ENCODE data around the gene ZAP70.
A peak's percentile ranks its signal among the peaks of the same experiment; 100 is the strongest.

ZAP70 gene

DNA sequence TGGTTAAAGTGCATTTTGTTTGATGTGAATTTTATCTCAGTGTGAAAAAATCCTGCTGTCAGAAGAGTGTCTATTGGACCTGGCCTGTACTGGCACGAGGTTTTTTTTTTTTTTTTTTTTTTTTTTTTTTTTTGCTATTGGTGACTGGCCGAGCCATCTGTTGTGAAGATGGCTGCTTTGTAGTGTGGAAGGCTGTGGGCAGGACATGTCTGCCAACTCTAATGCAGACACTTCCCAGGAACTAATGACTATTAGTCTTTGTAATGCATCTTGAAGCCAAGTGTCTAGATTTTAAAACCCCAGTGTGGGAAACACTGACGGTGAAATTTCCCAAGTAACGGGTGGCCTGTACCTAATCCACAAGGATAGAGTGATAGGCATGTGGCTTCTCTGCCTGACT, 34.3 kb downstream of the ZAP70 start:
- peaks cover 18% of the 10 kb centered on the region for H3K36me3 Mint-ChIP-seq (ENCODE audit: insufficient read depth)
- no peaks in the 10 kb centered on the region for H3K27me3 Mint-ChIP-seq
- no peaks in the 10 kb centered on the region for H3K9me3 Mint-ChIP-seq
- DNase-seq (no peak), ATAC-seq (replicated peaks) (no peak)
- peak overlapping the region; percentile 17 to 51 for H3K4me3 Mint-ChIP-seq
- H3K4me1 Mint-ChIP-seq (ENCODE audit: low read depth in 2 of 2), result peaks cover 49 to 60% of the 10 kb centered on the region in 2 donors
- peak overlapping the region; percentile 5 to 82 for H3K27ac Mint-ChIP-seq

DNA sequence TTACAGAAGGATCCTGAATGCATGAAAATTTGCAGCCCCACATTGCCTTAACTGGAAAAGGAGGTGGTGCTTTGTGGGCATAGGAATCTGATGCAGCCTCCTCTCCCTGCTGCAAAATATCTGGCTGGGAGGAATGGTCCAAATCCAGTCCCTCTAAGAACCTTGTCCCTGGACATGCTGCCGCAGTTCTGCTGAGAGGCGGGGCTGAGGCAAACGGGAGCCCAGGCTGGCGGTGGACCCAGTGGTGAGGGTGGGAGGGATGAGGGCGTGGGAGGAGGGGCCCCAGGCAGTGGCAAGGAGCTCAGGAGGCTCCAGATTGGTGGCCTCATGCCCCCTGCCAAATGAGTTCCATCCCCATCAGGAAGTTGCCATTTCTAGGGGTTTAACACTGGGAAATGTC, 36.2 kb downstream of the ZAP70 start:
- Mint-ChIP-seq H3K27ac (no peak overlapping the region), H3K27me3 (no peaks in the 10 kb centered on the region), H3K9me3 (no peaks in the 10 kb centered on the region), H3K4me1 (ENCODE audit: low read depth in 2 of 2) (peaks cover 31 to 42% of the 10 kb centered on the region in 2 donors), H3K36me3 (ENCODE audit: insufficient read depth) (peaks cover 14% of the 10 kb centered on the region), H3K4me3 (no peak overlapping the region)
- DNase-seq (no peak), ATAC-seq (replicated peaks) (no peak)

DNA sequence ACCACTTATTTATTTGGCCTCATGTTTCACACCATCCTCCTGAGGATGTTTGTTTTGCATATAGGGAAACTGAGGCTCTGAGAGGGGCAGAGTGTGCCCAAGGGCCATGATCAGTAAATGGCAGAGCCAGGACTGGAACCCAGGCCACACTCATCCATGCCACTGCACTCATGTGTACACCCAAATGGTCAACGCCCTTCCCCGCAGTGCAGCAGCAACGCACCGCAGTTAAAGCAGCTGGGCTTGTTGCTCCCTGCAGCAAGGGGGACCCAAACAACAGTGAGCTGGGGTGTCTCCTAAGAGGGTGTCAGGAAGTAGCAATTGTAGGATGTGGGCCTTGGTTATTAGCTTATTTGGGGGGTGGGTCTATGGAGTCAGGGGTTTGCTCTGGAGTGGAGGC, 36.6 kb downstream of the ZAP70 start:
- H3K27ac Mint-ChIP-seq, result no peak overlapping the region
- H3K4me3 Mint-ChIP-seq, result no peak overlapping the region
- ATAC-seq (replicated peaks), result no peak
- DNase-seq, result no peak
- peaks cover 29 to 39% of the 10 kb centered on the region in 2 donors for H3K4me1 Mint-ChIP-seq (ENCODE audit: low read depth in 2 of 2)
- H3K27me3 Mint-ChIP-seq, result no peaks in the 10 kb centered on the region
- H3K9me3 Mint-ChIP-seq, result no peaks in the 10 kb centered on the region
- peaks cover 14% of the 10 kb centered on the region for H3K36me3 Mint-ChIP-seq (ENCODE audit: insufficient read depth)

DNA sequence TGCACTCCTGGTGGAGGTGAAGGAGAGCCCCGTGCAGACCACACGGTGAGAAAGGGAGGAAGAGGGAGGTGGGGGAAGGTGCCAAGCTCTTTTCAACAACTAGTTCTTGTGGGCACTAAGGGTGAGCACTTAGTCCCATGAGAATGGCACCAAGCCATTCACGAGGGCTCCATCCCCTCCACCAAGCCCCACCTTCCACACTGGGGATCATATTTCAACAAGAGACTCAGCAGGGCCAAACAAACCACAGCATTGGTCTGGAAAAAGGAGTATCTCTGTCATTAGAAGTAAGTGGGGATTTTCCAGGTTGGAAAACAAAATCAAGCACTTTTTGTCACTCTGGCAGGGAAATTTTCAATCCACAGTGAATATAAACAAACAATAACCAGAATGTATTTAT, 38.4 kb downstream of the ZAP70 start:
- Mint-ChIP-seq H3K4me3 (no peak overlapping the region), H3K27me3 (no peaks in the 10 kb centered on the region), H3K36me3 (ENCODE audit: insufficient read depth) (peaks cover 10% of the 10 kb centered on the region), H3K4me1 (ENCODE audit: low read depth in 2 of 2) (peaks cover 14 to 23% of the 10 kb centered on the region in 2 donors), H3K9me3 (no peaks in the 10 kb centered on the region), H3K27ac (no peak overlapping the region)
- DNase-seq (no peak), ATAC-seq (replicated peaks) (no peak)

DNA sequence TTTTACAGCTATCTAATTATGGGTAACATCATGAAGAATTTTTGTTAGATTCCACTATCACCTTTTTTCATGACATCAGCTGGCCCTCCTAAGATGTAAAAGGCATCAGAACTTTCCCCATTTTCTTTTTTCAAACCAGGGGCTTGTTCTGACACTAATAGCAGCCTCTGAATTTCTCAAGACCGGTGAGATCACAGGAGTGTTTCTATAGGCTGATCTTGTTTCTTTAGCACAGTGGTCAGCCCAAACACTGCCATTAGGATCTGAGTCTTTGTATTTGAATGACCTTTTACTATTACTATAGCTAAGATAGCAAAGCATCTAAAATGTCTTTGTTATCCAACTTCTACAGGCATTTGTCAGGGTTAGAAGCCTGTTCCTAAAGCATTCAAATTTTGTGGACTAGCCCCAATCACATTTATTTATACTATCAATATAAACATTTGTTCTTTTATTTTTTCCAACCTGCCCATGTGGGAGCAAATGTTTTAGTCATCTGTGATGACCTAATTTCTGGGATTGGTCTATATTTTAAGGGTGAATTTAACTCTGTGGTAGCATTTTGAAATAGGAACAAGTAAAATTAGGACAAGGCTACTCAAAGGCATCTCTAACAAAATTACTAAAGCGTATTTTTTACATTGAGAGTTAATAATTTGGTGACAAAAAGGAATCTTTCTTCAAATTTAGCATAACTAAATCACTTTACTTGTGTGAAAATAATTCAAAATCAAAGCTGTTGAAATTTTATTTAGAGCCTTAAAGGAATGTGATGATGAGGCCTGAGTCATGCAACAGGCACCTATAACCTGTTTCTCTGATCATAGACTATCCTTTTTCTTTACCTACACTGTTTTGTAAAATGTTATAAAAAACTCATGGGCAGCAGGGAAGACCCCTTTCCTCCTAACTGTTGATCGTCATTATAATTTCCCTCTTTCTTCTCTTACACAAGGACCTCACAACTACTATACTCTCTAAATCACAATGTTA, 39.3 kb downstream of the ZAP70 start:
- Mint-ChIP-seq H3K9me3 (no peaks in the 10 kb centered on the region), H3K36me3 (ENCODE audit: insufficient read depth) (peaks cover 19% of the 10 kb centered on the region), H3K27ac (no peak overlapping the region), H3K27me3 (no peaks in the 10 kb centered on the region), H3K4me1 (ENCODE audit: low read depth in 2 of 2) (peaks cover 8 to 15% of the 10 kb centered on the region in 2 donors), H3K4me3 (no peak overlapping the region)
- DNase-seq (no peak), ATAC-seq (replicated peaks) (no peak)

DNA sequence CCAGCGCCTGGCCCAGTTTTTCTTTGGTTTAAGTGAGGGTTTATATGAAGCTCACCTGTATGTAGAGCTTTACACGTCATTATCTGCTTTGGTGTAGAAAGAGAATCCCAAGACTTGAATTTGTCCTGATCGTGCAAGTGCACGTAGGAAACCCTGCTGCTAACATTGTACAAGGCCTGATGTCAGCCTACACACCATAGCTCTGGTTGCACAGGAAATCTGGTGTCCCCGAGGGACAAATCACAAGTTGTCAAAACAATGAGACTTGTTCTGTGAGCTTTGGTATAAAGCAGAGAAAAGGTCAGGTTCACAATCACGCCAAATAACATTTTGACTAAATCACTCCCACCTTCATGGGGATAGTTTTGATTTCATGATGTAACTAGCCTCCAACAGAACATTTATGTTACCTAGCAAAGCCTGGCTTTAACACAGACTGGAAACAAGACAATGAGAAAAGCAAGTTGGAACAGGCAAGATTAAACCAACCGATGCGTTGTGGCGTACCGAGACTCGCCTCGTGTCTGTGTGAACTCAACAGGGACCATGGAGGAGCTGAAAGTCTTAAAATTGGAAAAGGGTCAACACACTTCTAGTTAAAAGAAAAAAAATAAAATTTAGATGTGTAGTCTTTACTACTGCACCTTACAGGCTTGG, 41.4 kb downstream of the ZAP70 start:
- no peaks in the 10 kb centered on the region for H3K9me3 Mint-ChIP-seq

DNA sequence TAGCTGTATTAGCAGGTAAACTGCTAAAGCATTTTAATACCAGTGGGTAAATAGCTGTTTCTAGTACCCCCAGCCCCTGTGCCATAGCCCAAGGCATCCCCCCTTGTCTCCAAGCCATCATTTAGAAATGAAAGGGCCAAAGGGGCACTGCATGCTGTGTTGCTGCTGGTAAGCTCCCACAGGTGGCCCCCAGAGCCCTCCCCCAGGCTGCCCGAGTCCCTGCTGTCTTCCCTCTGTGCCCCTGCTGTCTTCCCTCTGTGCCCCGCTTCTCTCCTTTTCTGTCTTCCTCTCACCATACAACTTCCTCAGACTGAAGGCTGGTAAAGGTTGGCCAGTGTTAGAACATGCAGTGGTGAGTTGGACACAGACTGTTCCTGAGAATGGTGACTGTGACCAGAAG, 42.1 kb downstream of the ZAP70 start:
- Mint-ChIP-seq H3K27me3 (no peaks in the 10 kb centered on the region), H3K9me3 (no peaks in the 10 kb centered on the region), H3K36me3 (ENCODE audit: insufficient read depth) (peaks cover 19% of the 10 kb centered on the region), H3K4me1 (ENCODE audit: low read depth in 2 of 2) (peaks cover 16% of the 10 kb centered on the region in 2 donors), H3K27ac (no peak overlapping the region), H3K4me3 (no peak overlapping the region)
- DNase-seq (no peak), ATAC-seq (replicated peaks) (no peak)

More for the DNA sequence above, 41.4 kb downstream of the ZAP70 start:
- H3K27ac Mint-ChIP-seq, result no peak overlapping the region
- H3K4me3 Mint-ChIP-seq, result no peak overlapping the region
- peaks cover 16% of the 10 kb centered on the region for H3K36me3 Mint-ChIP-seq (ENCODE audit: insufficient read depth)
- no peak for DNase-seq
- no peak for ATAC-seq (replicated peaks)
- no peaks in the 10 kb centered on the region for H3K27me3 Mint-ChIP-seq
- peaks cover 9 to 11% of the 10 kb centered on the region in 2 donors for H3K4me1 Mint-ChIP-seq (ENCODE audit: low read depth in 2 of 2)

DNA sequence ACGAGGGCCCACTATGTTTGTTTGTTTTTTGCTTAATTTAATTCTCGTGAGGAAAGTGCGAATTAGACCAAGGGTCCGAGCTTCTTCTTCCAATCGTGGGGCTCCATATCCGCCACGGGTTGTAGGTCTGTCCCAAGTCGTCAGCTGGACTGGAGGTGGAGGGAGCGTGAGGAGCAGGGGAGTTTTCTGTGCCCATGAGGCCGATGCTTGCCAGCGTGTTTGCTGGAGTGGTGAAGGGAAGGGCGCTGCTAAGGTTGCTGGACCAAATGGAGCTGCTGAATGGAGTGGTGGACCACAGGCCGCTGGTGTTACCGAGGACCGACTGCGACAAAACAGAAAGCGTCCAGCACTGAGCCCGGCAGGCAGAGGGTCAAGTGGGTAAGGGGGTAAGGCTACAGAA, 43.7 kb downstream of the ZAP70 start:
- Mint-ChIP-seq H3K27ac (peak overlapping the region in 1 of 2 donors; percentile 62), H3K27me3 (no peaks in the 10 kb centered on the region), H3K4me1 (ENCODE audit: low read depth in 2 of 2) (peaks cover 14 to 28% of the 10 kb centered on the region in 2 donors), H3K4me3 (no peak overlapping the region), H3K9me3 (no peaks in the 10 kb centered on the region), H3K36me3 (ENCODE audit: insufficient read depth) (peaks cover 31% of the 10 kb centered on the region)
- DNase-seq (no peak), ATAC-seq (replicated peaks) (no peak)

DNA sequence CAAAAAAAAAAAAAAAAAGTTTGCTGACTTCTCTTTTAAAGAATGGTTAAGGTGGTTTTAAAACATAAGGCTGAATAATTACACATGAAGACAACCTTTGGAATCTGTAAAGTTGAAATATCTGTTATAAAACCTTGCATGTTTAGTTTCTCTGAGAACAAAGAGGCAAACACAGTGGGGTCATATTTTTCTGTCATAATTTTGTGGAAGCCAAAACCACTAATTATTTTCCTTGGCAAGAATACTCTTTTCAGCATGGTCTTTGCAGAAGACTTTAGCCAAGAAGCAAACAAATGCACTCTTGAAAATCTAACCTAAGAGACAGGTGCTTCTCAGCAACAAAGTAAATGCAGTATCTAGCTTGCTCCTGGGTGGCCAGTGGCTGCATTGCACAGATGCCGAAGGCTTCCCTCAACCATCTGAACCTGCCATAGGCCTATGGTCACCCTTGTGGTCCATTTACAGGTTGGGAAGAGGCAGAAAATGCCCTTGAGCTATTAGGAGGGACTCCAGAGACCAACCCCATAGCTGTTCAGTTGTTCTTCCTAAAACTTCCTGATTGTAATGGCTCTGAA, 44.8 kb downstream of the ZAP70 start:
- no peaks in the 10 kb centered on the region for H3K27me3 Mint-ChIP-seq
- DNase-seq, result no peak
- no peak overlapping the region for H3K4me3 Mint-ChIP-seq
- no peaks in the 10 kb centered on the region for H3K9me3 Mint-ChIP-seq
- no peak overlapping the region for H3K27ac Mint-ChIP-seq
- H3K36me3 Mint-ChIP-seq (ENCODE audit: insufficient read depth), result peaks cover 33% of the 10 kb centered on the region
- ATAC-seq (replicated peaks), result no peak
- H3K4me1 Mint-ChIP-seq (ENCODE audit: low read depth in 2 of 2), result peaks cover 16 to 33% of the 10 kb centered on the region in 2 donors

DNA sequence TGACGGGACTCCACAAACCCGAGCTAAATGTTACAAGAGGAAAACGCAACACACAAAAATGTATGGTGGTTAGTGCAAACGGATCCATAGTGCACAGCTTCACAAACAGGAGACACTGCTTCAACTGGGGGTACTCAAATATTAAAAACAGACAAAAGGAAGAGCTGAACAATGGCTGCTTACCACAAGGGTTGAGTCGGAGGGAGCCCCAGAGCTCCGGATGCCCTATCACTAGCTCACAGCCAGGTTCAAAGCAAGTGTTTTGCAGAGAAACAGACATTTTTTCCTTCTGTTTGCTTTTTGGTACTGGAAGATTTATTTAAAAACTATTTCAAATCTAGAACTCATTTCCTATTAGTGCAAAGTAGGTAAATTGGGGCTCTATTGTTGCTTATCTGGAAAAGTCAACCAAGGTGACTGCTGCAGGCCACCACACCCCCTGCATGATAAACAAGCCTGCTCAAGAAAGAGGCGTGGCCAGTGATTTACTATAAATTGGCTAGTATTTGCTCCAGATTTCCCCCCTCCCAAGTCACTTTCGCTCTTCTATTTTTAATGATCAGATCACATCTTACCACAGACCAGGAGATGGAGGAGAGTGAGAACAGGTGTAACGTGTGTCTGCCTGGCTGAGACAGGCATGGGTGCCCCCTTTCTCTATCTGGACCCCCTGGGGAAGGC, 46.5 kb downstream of the ZAP70 start:
- Mint-ChIP-seq H3K27ac (peak overlapping the region; percentile 86 to 92), H3K4me3 (peak overlapping the region; percentile 58 to 72), H3K36me3 (ENCODE audit: insufficient read depth) (peaks cover 39% of the 10 kb centered on the region), H3K4me1 (ENCODE audit: low read depth in 2 of 2) (peaks cover 16 to 33% of the 10 kb centered on the region in 2 donors), H3K27me3 (no peaks in the 10 kb centered on the region), H3K9me3 (no peaks in the 10 kb centered on the region)
- ATAC-seq (replicated peaks), result no peak
- DNase-seq, result no peak

DNA sequence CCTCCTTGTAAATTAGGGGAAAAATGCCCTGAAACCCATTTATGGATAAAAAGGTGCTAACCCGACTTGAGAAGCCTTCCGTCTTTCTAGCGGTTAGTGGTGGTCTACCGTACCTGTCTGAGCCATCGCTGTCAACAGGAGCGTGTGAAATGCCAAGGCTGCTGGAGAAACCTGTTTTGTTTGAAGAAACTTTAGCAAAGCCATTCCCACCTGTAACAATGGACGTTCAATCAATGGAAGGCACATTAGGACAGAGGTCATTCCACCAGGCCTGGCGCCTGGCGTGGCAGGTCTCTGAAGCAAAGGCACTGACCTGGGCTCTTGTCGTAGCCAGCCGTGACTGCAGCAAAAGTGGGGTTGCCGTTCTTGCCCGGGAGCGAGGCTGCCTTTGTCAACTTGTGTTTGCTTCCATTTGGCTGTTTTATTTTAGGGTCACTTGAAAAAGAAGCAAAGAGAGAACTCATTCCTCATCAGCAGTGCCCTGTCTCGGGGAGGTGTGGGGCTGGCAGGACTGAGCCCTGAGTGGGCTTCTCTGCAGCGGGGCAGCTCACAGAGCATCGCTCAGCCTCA, 47.2 kb downstream of the ZAP70 start:
- DNase-seq (no peak), ATAC-seq (replicated peaks) (no peak)
- Mint-ChIP-seq H3K9me3 (no peaks in the 10 kb centered on the region), H3K4me3 (peak overlapping the region; percentile 58 to 72), H3K27ac (peak overlapping the region; percentile 86 to 92), H3K27me3 (no peaks in the 10 kb centered on the region), H3K36me3 (ENCODE audit: insufficient read depth) (peaks cover 46% of the 10 kb centered on the region), H3K4me1 (ENCODE audit: low read depth in 2 of 2) (peaks cover 16 to 33% of the 10 kb centered on the region in 2 donors)

DNA sequence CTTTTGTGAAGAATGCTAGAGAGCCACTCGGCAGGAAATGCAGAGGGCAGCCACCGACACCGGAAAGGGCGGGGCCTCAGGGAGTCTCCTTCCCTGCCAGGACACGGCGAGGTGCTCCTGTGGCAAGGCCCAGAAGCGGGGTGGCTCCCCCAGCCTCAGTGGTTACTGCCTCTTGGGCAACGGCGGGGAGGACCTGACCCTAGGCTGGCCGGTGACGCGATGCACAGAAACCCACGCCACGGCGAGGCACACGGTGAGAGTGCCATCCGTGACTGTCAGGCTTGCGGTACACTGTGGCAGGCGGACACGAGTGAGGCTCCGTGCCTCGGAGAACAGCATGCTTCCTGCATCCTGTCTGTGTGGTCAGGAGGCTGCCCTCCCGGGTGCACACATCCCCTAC, 47.8 kb downstream of the ZAP70 start:
- peak overlapping the region; percentile 58 to 72 for H3K4me3 Mint-ChIP-seq
- ATAC-seq (replicated peaks), result peak; percentile 88
- peaks cover 16 to 33% of the 10 kb centered on the region in 2 donors for H3K4me1 Mint-ChIP-seq (ENCODE audit: low read depth in 2 of 2)
- H3K9me3 Mint-ChIP-seq, result no peaks in the 10 kb centered on the region
- H3K27ac Mint-ChIP-seq, result peak overlapping the region; percentile 86 to 92
- H3K36me3 Mint-ChIP-seq (ENCODE audit: insufficient read depth), result peaks cover 46% of the 10 kb centered on the region
- DNase-seq, result peak; percentile 54 to 62 (median 60)
- no peaks in the 10 kb centered on the region for H3K27me3 Mint-ChIP-seq

All from effector memory CD8-positive, alpha-beta T cell (primary cell).